ENCODE measurements around the gene DLG2.
"Not testable (repeated sequence)": the region's sequence is repeated elsewhere in the genome, so short reads cannot be mapped to it uniquely, and the experiment has no call there.

DLG2 gene

DNA sequence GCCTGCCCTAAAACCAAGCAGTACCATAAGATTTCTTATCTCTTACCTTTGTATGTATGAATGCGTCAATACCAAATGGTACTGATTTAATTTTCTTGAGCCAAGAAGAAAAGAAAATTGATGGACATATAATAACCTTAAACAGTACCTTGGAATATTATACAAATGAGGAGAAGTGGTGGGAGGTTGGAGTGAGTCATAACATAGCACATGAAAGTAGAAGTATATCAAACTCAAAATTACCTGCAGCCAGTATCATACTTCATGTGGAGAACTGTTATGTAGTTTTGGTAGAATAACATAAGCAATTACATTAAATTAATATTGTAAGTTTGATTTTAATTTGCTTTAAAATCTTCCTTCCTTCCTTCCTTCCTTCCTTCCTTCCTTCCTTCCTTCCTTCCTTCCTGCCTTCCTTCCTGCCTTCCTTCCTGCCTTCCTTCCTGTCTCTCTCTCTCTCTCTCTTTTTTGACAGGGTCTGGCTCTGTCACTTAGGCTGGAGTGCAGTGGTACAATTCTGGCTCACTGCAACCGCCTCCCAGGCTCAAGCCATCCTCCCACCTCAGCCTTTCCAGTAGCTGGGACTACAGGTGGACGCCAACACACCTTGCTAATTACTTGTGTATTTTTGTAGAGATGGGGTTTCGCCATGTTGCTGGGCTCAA lies 1880.1 kb downstream of the DLG2 start:
- Histone ChIP-seq H3K27me3 (replicated peaks in 2 of 5; ENCODE audit: control insufficient read depth in 4 of 5, insufficient read depth in 5 of 5, low read length in 4 of 5) (no peaks in the 10 kb centered on the region), H3K36me3 (ENCODE audit: control insufficient read depth in 4 of 4, insufficient read depth in 4 of 4, low read length in 3 of 4) (no peaks in the 10 kb centered on the region), H3K9me3 (ENCODE audit: control extremely low read depth in 1 of 5, control insufficient read depth in 4 of 5, insufficient read depth in 2 of 5, low read depth in 1 of 5, low read length in 4 of 5) (no peaks in the 10 kb centered on the region), H3K27ac (ENCODE audit: insufficient read depth in 1 of 2, low read depth in 1 of 2, low read length in 2 of 2, poor library complexity in 1 of 2, severe bottlenecking in 2 of 2) (no peak overlapping the region), H3K4me1 (ENCODE audit: control extremely low read depth in 1 of 4, control insufficient read depth in 4 of 4, insufficient read depth in 4 of 4, low read length in 3 of 4) (no peaks in the 10 kb centered on the region), H3K4me3 (ENCODE audit: control insufficient read depth in 1 of 7, extremely low read depth in 1 of 7, insufficient read depth in 4 of 7, low read depth in 2 of 7, low read length in 6 of 7) (no peak overlapping the region)
- ChIA-PET CTCF (no interaction called here), POLR2A (no interaction called here)
- no peak for DNase-seq
- WGBS (ENCODE audit: insufficient coverage), result no CpG with 5 or more reads among the region's 4 CpGs

DNA sequence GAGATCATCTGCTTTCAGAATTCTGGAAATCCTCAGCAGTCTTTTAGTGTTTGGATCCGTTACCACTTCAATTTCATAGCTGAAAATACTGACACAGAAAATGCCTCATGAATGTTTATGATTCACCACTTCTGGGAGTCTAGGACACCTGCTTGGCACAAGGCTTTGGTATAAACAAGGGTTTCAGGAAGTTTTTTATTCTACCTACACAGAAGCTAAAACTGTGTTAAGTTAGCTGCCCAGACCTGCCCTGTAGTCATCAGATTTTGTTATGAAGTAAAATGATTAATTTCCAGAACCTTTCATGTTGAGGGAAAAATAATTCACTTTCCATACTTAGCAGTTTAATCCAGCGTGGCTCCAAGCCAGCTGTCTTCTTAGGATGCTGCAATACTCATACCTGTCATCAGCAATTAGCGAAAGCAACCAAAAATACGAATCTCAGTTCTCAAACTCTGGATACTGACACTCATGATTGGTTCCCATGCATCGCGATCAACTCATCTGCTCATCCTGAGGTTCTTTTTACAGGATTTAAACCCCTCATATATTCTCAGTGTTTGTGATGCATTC lies 1882.4 kb downstream of the DLG2 start:
- no peaks in the 10 kb centered on the region for H3K4me1 ChIP-seq (ENCODE audit: control extremely low read depth in 1 of 4, control insufficient read depth in 4 of 4, insufficient read depth in 4 of 4, low read length in 3 of 4)
- WGBS (ENCODE audit: insufficient coverage), result 76% methylated on average over 3 of the region's 6 CpGs
- POLR2A ChIA-PET, result no interaction called here

DNA sequence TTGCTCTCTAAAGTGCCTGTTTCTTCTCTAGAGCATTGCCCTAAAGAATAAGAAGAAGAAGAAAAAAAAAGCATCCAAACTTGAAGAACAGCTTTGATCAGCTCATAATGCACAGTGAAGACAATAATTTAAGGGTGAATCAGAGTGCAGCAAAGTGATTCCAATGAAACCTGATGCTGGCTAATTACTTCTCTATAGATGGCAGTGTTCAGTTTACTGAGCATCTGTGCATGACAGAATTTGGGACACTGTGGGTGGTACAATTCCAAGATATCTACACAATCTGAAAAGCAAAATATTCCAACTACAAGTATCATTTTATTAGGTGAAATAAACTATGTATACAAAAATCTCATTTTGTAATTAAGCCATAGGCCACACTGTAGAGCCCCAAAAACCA lies 1890.5 kb downstream of the DLG2 start:
- POLR2A ChIA-PET, result no interaction called here
- no peaks in the 10 kb centered on the region for H3K9me3 ChIP-seq (ENCODE audit: control extremely low read depth in 1 of 5, control insufficient read depth in 4 of 5, insufficient read depth in 2 of 5, low read depth in 1 of 5, low read length in 4 of 5)
- no peak overlapping the region for H3K27ac ChIP-seq (ENCODE audit: insufficient read depth in 1 of 2, low read depth in 1 of 2, low read length in 2 of 2, poor library complexity in 1 of 2, severe bottlenecking in 2 of 2)
- H3K27me3 ChIP-seq (replicated peaks in 2 of 5; ENCODE audit: control insufficient read depth in 4 of 5, insufficient read depth in 5 of 5, low read length in 4 of 5), result peaks cover 0 to 2% (median 0%) of the 10 kb centered on the region in 5 experiments
- H3K4me1 ChIP-seq (ENCODE audit: control extremely low read depth in 1 of 4, control insufficient read depth in 4 of 4, insufficient read depth in 4 of 4, low read length in 3 of 4), result no peaks in the 10 kb centered on the region
- CTCF ChIA-PET, result interaction anchor here (1.3 kb wide), 1 partner anchor 12 kb away, joined by 3 read pairs; no protein-coding TSS in a partner anchor
- DNase-seq, result no peak
- H3K4me3 ChIP-seq (ENCODE audit: control insufficient read depth in 1 of 7, extremely low read depth in 1 of 7, insufficient read depth in 4 of 7, low read depth in 2 of 7, low read length in 6 of 7), result no peak overlapping the region
- no peaks in the 10 kb centered on the region for H3K36me3 ChIP-seq (ENCODE audit: control insufficient read depth in 4 of 4, insufficient read depth in 4 of 4, low read length in 3 of 4)

More for the DNA sequence above, 1882.4 kb downstream of the DLG2 start:
- Histone ChIP-seq H3K36me3 (ENCODE audit: control insufficient read depth in 4 of 4, insufficient read depth in 4 of 4, low read length in 3 of 4) (no peaks in the 10 kb centered on the region), H3K9me3 (ENCODE audit: control extremely low read depth in 1 of 5, control insufficient read depth in 4 of 5, insufficient read depth in 2 of 5, low read depth in 1 of 5, low read length in 4 of 5) (no peaks in the 10 kb centered on the region), H3K4me3 (ENCODE audit: control insufficient read depth in 1 of 7, extremely low read depth in 1 of 7, insufficient read depth in 4 of 7, low read depth in 2 of 7, low read length in 6 of 7) (no peak overlapping the region), H3K27ac (ENCODE audit: insufficient read depth in 1 of 2, low read depth in 1 of 2, low read length in 2 of 2, poor library complexity in 1 of 2, severe bottlenecking in 2 of 2) (no peak overlapping the region), H3K27me3 (replicated peaks in 2 of 5; ENCODE audit: control insufficient read depth in 4 of 5, insufficient read depth in 5 of 5, low read length in 4 of 5) (no peaks in the 10 kb centered on the region)
- CTCF ChIA-PET, result no interaction called here
- DNase-seq, result no peak

DNA sequence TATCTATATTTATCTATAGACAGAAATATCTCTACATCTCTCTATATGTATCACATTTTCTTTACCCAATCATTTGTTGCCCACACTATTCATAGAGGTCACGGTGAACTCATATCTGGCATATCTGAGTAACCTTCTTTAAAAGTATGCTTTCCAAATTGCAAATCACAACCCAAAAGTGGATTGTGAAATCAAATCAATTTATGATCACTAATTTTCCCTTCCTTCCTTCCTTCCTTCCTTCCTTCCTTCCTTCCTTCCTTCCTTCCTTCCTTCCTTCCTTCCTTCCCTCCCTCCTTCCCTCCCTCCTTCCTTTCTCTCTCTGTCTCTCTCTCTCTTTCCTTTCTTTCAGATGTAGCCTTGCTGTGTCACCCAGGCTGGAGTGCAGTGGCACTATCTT lies 1893.0 kb downstream of the DLG2 start:
- ChIA-PET POLR2A (no interaction called here), CTCF (no interaction called here)
- 100% methylated on average over 1 of the region's 1 CpG for WGBS (ENCODE audit: insufficient coverage)
- Histone ChIP-seq H3K4me1 (ENCODE audit: control extremely low read depth in 1 of 4, control insufficient read depth in 4 of 4, insufficient read depth in 4 of 4, low read length in 3 of 4) (no peaks in the 10 kb centered on the region), H3K9me3 (ENCODE audit: control extremely low read depth in 1 of 5, control insufficient read depth in 4 of 5, insufficient read depth in 2 of 5, low read depth in 1 of 5, low read length in 4 of 5) (no peaks in the 10 kb centered on the region), H3K27me3 (replicated peaks in 2 of 5; ENCODE audit: control insufficient read depth in 4 of 5, insufficient read depth in 5 of 5, low read length in 4 of 5) (peaks cover 0 to 2% (median 0%) of the 10 kb centered on the region in 5 experiments), H3K4me3 (ENCODE audit: control insufficient read depth in 1 of 7, extremely low read depth in 1 of 7, insufficient read depth in 4 of 7, low read depth in 2 of 7, low read length in 6 of 7) (no peak overlapping the region), H3K36me3 (ENCODE audit: control insufficient read depth in 4 of 4, insufficient read depth in 4 of 4, low read length in 3 of 4) (no peaks in the 10 kb centered on the region), H3K27ac (ENCODE audit: insufficient read depth in 1 of 2, low read depth in 1 of 2, low read length in 2 of 2, poor library complexity in 1 of 2, severe bottlenecking in 2 of 2) (no peak overlapping the region)
- no peak for DNase-seq

GRCh38 chr11:83731288-83731687 lies 1895.9 kb downstream of the DLG2 start:
- no CpG with 5 or more reads among the region's 2 CpGs for WGBS (ENCODE audit: insufficient coverage)

GRCh38 chr11:83728281-83728680 lies 1898.9 kb downstream of the DLG2 start:
- 100% methylated on average over 2 of the region's 2 CpGs for WGBS (ENCODE audit: insufficient coverage)
- ChIA-PET POLR2A (no interaction called here), CTCF (no interaction called here)
- H3K9me3 ChIP-seq (ENCODE audit: control extremely low read depth in 1 of 5, control insufficient read depth in 4 of 5, insufficient read depth in 2 of 5, low read depth in 1 of 5, low read length in 4 of 5), result no peaks in the 10 kb centered on the region
- H3K36me3 ChIP-seq (ENCODE audit: control insufficient read depth in 4 of 4, insufficient read depth in 4 of 4, low read length in 3 of 4), result no peaks in the 10 kb centered on the region
- no peak overlapping the region for H3K4me3 ChIP-seq (ENCODE audit: control insufficient read depth in 1 of 7, extremely low read depth in 1 of 7, insufficient read depth in 4 of 7, low read depth in 2 of 7, low read length in 6 of 7)
- no peak for DNase-seq
- H3K27ac ChIP-seq (ENCODE audit: insufficient read depth in 1 of 2, low read depth in 1 of 2, low read length in 2 of 2, poor library complexity in 1 of 2, severe bottlenecking in 2 of 2), result no peak overlapping the region
- H3K27me3 ChIP-seq (replicated peaks in 2 of 5; ENCODE audit: control insufficient read depth in 4 of 5, insufficient read depth in 5 of 5, low read length in 4 of 5), result peaks cover 3 to 20% (median 11%) of the 10 kb centered on the region in 5 experiments
- peaks cover 0 to 8% (median 0%) of the 10 kb centered on the region in 4 experiments for H3K4me1 ChIP-seq (ENCODE audit: control extremely low read depth in 1 of 4, control insufficient read depth in 4 of 4, insufficient read depth in 4 of 4, low read length in 3 of 4)

More at GRCh38 chr11:83731288-83731687, 1895.9 kb downstream of the DLG2 start:
- POLR2A ChIA-PET; H3K4me3 ChIP-seq (ENCODE audit: control insufficient read depth in 1 of 7, extremely low read depth in 1 of 7, insufficient read depth in 4 of 7, low read depth in 2 of 7, low read length in 6 of 7); H3K9me3 ChIP-seq (ENCODE audit: control extremely low read depth in 1 of 5, control insufficient read depth in 4 of 5, insufficient read depth in 2 of 5, low read depth in 1 of 5, low read length in 4 of 5); CTCF ChIA-PET; DNase-seq; H3K27ac ChIP-seq (ENCODE audit: insufficient read depth in 1 of 2, low read depth in 1 of 2, low read length in 2 of 2, poor library complexity in 1 of 2, severe bottlenecking in 2 of 2); H3K27me3 ChIP-seq (replicated peaks in 2 of 5; ENCODE audit: control insufficient read depth in 4 of 5, insufficient read depth in 5 of 5, low read length in 4 of 5); H3K4me1 ChIP-seq (ENCODE audit: control extremely low read depth in 1 of 4, control insufficient read depth in 4 of 4, insufficient read depth in 4 of 4, low read length in 3 of 4); H3K36me3 ChIP-seq (ENCODE audit: control insufficient read depth in 4 of 4, insufficient read depth in 4 of 4, low read length in 3 of 4): not testable (repeated sequence)

- Histone ChIP-seq H3K36me3 (ENCODE audit: control insufficient read depth in 4 of 4, insufficient read depth in 4 of 4, low read length in 3 of 4) (no peaks in the 10 kb centered on the region), H3K9me3 (ENCODE audit: control extremely low read depth in 1 of 5, control insufficient read depth in 4 of 5, insufficient read depth in 2 of 5, low read depth in 1 of 5, low read length in 4 of 5) (no peaks in the 10 kb centered on the region), H3K4me1 (ENCODE audit: control extremely low read depth in 1 of 4, control insufficient read depth in 4 of 4, insufficient read depth in 4 of 4, low read length in 3 of 4) (peaks cover 0 to 8% (median 0%) of the 10 kb centered on the region in 4 experiments), H3K4me3 (ENCODE audit: control insufficient read depth in 1 of 7, extremely low read depth in 1 of 7, insufficient read depth in 4 of 7, low read depth in 2 of 7, low read length in 6 of 7) (no peak overlapping the region), H3K27ac (ENCODE audit: insufficient read depth in 1 of 2, low read depth in 1 of 2, low read length in 2 of 2, poor library complexity in 1 of 2, severe bottlenecking in 2 of 2) (no peak overlapping the region), H3K27me3 (replicated peaks in 2 of 5; ENCODE audit: control insufficient read depth in 4 of 5, insufficient read depth in 5 of 5, low read length in 4 of 5) (peaks cover 3 to 20% (median 11%) of the 10 kb centered on the region in 5 experiments)
- DNase-seq, result no peak
- CTCF ChIA-PET, result no interaction called here
- 100% methylated on average over 1 of the region's 1 CpG for WGBS (ENCODE audit: insufficient coverage)
- POLR2A ChIA-PET, result no interaction called here
Observed at GRCh38 chr11:83727251-83727650, 1899.9 kb downstream of the DLG2 start.

Data from common myeloid progenitor, CD34-positive (primary cell).